CD4-positive, CD25-positive, alpha-beta regulatory T cell (primary cell): ENCODE measurements around the gene ZFP90. TPM values are rescaled to one million over a fixed set of nuclear protein-coding genes. Genes with fewer than 3 reads are reported as not detected.

Experiments
- ATAC-seq, 2 donors: fragments of 150-1000 bp; cut with Tn5 transposase; one replicate each; pipeline ENCODE4 v1.10.0; 2021; ENCODE audit warnings: low read depth in 2 of 2, moderate number of reproducible peaks in 2 of 2, moderate library complexity in 1 of 2
- DNase-seq, 3 donors: peaks; one replicate each; pipeline versions ENCODE4 v3.0.0 to v3.0.0-alpha.2; 2012 to 2022; ENCODE audit warnings: mixed read lengths in 1 of 3
- H3K27ac ChIP-seq: one replicate; pipeline ENCODE4 v1.7.0; 2013; ENCODE audit warnings: mild to moderate bottlenecking, low read length; ENCODE audit not compliant: insufficient read depth, poor library complexity, severe bottlenecking
- H3K27me3 ChIP-seq: one replicate; pipeline ENCODE4 v1.7.0; 2013; ENCODE audit warnings: low read length; ENCODE audit not compliant: control insufficient read depth, insufficient read depth
- H3K36me3 ChIP-seq: one replicate; pipeline ENCODE4 v1.7.0; 2013; ENCODE audit warnings: mild to moderate bottlenecking, low read length, moderate library complexity; ENCODE audit not compliant: control insufficient read depth, insufficient read depth
- H3K4me1 ChIP-seq: 2 replicates; pipeline ENCODE4 v1.7.0; 2013; ENCODE audit warnings: mild to moderate bottlenecking, low read length; ENCODE audit not compliant: insufficient read depth, control insufficient read depth, poor library complexity, severe bottlenecking
- H3K4me3 ChIP-seq: one replicate; pipeline ENCODE4 v1.7.0; 2013; ENCODE audit warnings: low read depth, mild to moderate bottlenecking, low read length, moderate library complexity
- H3K9me3 ChIP-seq, 2 experiments: 1 replicate in 1 of 2; 2 replicates in 1 of 2; pipeline ENCODE4 v1.7.0; 2013; ENCODE audit warnings: low read length in 2 of 2, mild to moderate bottlenecking in 1 of 2, moderate library complexity in 1 of 2; ENCODE audit not compliant: control insufficient read depth in 2 of 2
- H3K27ac Mint-ChIP-seq, 3 donors: one replicate each; pipeline ENCODE4 v1.8.0; 2020 to 2022; ENCODE audit warnings: mild to moderate bottlenecking in 3 of 3, mixed read lengths in 3 of 3, moderate library complexity in 2 of 3
- H3K27me3 Mint-ChIP-seq: one replicate; pipeline ENCODE4 v1.8.0; 2022; ENCODE audit warnings: mild to moderate bottlenecking, mixed read lengths
- H3K36me3 Mint-ChIP-seq: one replicate; pipeline ENCODE4 v1.8.0; 2020; ENCODE audit warnings: mixed read lengths
- H3K4me1 Mint-ChIP-seq, 4 donors: one replicate each; pipeline ENCODE4 v1.8.0; 2020 to 2022; ENCODE audit warnings: mixed read lengths in 4 of 4, mild to moderate bottlenecking in 1 of 4
- H3K4me3 Mint-ChIP-seq, 4 donors: one replicate each; pipeline ENCODE4 v1.8.0; 2020 to 2022; ENCODE audit warnings: mild to moderate bottlenecking in 4 of 4, mixed read lengths in 4 of 4, moderate library complexity in 3 of 4
- H3K9me3 Mint-ChIP-seq, 7 donors: one replicate each; pipeline ENCODE4 v1.8.0; 2020 to 2022; ENCODE audit warnings: mixed read lengths in 7 of 7, mild to moderate bottlenecking in 3 of 7, moderate library complexity in 2 of 7
- polyA plus RNA-seq, 4 donors: library from polyadenylated mRNA; unstranded; fragments of 300-500 nt; fragmentation: Illumina TruSeq; gene quantifications; one replicate each; pipeline ENCODE4 v1.2.3, GENCODE V29; 2021
- total RNA-seq: library from RNA; stranded (reverse); gene quantifications from one replicate; pipeline ENCODE4 v1.2.3, GENCODE V29; 2022

ZFP90 gene
- total and polyA plus RNA-seq, 5 donors from 2014 or later, result 20.6 to 49.3 (median 24.8) TPM

- H3K27ac ChIP-seq, result no peak overlapping the region
- peaks cover 2 to 89% (median 51%) of the 10 kb centered on the region in 7 donors for H3K9me3 Mint-ChIP-seq
- H3K36me3 ChIP-seq, result peaks cover 43% of the 10 kb centered on the region
- H3K4me3 Mint-ChIP-seq, result no peak overlapping the region
- H3K4me1 Mint-ChIP-seq, result no peaks in the 10 kb centered on the region
- DNase-seq, result peak in 1 of 3 donors; percentile 12
- H3K4me1 ChIP-seq, result no peaks in the 10 kb centered on the region
- H3K27ac Mint-ChIP-seq, result no peak overlapping the region
- H3K27me3 ChIP-seq, result no peaks in the 10 kb centered on the region
- ATAC-seq, result no peak
- H3K4me3 ChIP-seq, result no peak overlapping the region
- peaks cover 42% of the 10 kb centered on the region for H3K36me3 Mint-ChIP-seq
- no peaks in the 10 kb centered on the region for H3K27me3 Mint-ChIP-seq
- peaks cover 91 to 98% of the 10 kb centered on the region in 2 experiments for H3K9me3 ChIP-seq
Measured at GRCh38 chr16:68564382-68564985, 25.4 kb downstream of the ZFP90 start.

DNA sequence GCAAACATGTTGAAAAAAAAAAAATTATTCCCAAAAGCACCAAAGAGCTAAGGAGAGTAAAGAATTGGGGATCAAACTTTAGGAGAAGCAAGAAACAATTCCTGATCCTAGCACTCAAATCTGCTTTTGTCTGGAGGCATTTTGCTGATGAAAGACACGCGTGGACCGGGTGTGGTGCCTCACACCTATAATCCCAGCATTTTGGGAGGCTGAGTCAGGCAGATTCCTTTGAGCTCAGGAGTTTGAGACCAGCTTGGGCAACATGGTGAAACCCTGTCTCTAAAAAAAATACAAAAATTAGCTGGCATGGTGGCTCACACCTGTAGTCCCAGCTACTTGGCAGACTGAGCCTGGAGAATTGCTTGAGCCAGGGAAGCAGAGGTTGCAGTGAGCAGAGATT lies 35.4 kb downstream of the ZFP90 start:
- Mint-ChIP-seq H3K36me3 (peaks cover 8% of the 10 kb centered on the region), H3K4me1 (no peaks in the 10 kb centered on the region), H3K27me3 (no peaks in the 10 kb centered on the region), H3K9me3 (peaks cover 0 to 77% (median 37%) of the 10 kb centered on the region in 7 donors), H3K4me3 (no peak overlapping the region), H3K27ac (no peak overlapping the region)
- no peak overlapping the region for H3K4me3 ChIP-seq
- no peak overlapping the region for H3K27ac ChIP-seq
- no peaks in the 10 kb centered on the region for H3K36me3 ChIP-seq
- peaks cover 82 to 96% of the 10 kb centered on the region in 2 experiments for H3K9me3 ChIP-seq
- DNase-seq (no peak), ATAC-seq (no peak)
- no peaks in the 10 kb centered on the region for H3K27me3 ChIP-seq
- no peaks in the 10 kb centered on the region for H3K4me1 ChIP-seq

DNA sequence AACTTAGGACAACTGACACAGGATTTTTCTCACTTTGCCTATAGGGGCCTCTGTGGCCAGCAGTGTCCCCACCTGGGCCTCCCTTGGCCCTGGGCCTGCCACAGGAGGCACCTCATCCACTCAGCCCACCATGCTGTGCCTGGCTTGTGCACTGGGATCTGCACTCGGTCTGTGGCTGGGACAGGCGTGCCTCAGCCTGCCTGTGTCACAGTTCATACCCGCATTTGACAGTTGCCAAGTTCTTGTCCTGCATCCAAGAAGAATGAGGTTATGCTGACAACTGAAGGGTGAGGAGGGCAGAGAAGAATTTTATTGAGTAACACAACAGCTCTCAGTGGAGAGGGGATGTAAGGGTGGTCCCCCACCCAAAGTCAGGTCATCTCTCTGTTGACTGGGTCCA lies 36.0 kb downstream of the ZFP90 start:
- no peak overlapping the region for H3K27ac ChIP-seq
- peak overlapping the region in 1 of 3 donors; percentile 87 for H3K27ac Mint-ChIP-seq
- H3K4me1 ChIP-seq, result no peaks in the 10 kb centered on the region
- H3K4me3 Mint-ChIP-seq, result no peak overlapping the region
- no peaks in the 10 kb centered on the region for H3K27me3 ChIP-seq
- H3K4me1 Mint-ChIP-seq, result no peaks in the 10 kb centered on the region
- DNase-seq (no peak), ATAC-seq (no peak)
- H3K9me3 Mint-ChIP-seq, result peaks cover 0 to 73% (median 36%) of the 10 kb centered on the region in 7 donors
- peaks cover 6% of the 10 kb centered on the region for H3K36me3 Mint-ChIP-seq
- H3K27me3 Mint-ChIP-seq, result no peaks in the 10 kb centered on the region
- no peak overlapping the region for H3K4me3 ChIP-seq
- no peaks in the 10 kb centered on the region for H3K36me3 ChIP-seq
- H3K9me3 ChIP-seq, result peaks cover 76 to 90% of the 10 kb centered on the region in 2 experiments

GRCh38 chr16:68577352-68577853 lies 38.3 kb downstream of the ZFP90 start:
- Mint-ChIP-seq H3K4me3 (no peak overlapping the region), H3K27ac (no peak overlapping the region), H3K36me3 (peaks cover 6% of the 10 kb centered on the region), H3K27me3 (no peaks in the 10 kb centered on the region), H3K9me3 (peaks cover 0 to 66% (median 27%) of the 10 kb centered on the region in 7 donors), H3K4me1 (no peaks in the 10 kb centered on the region)
- Histone ChIP-seq H3K27ac (no peak overlapping the region), H3K4me3 (no peak overlapping the region), H3K27me3 (no peaks in the 10 kb centered on the region), H3K9me3 (peaks cover 54 to 85% of the 10 kb centered on the region in 2 experiments), H3K4me1 (no peaks in the 10 kb centered on the region), H3K36me3 (no peaks in the 10 kb centered on the region)
- no peak for DNase-seq
- no peak for ATAC-seq

- Mint-ChIP-seq H3K9me3 (peaks cover 0 to 8% (median 0%) of the 10 kb centered on the region in 7 donors), H3K4me3 (peak overlapping the region in 1 of 4 donors; percentile 63), H3K4me1 (peaks cover 0 to 4% (median 1%) of the 10 kb centered on the region in 4 donors), H3K36me3 (no peaks in the 10 kb centered on the region), H3K27ac (no peak overlapping the region), H3K27me3 (no peaks in the 10 kb centered on the region)
- Histone ChIP-seq H3K9me3 (no peaks in the 10 kb centered on the region), H3K27ac (no peak overlapping the region), H3K4me3 (no peak overlapping the region), H3K36me3 (no peaks in the 10 kb centered on the region), H3K4me1 (no peaks in the 10 kb centered on the region), H3K27me3 (no peaks in the 10 kb centered on the region)
- ATAC-seq (peak; percentile 59 to 67), DNase-seq (peak; percentile 11 to 63 (median 21))
Measured at GRCh38 chr16:68590201-68590994, 51.3 kb downstream of the ZFP90 start.

DNA sequence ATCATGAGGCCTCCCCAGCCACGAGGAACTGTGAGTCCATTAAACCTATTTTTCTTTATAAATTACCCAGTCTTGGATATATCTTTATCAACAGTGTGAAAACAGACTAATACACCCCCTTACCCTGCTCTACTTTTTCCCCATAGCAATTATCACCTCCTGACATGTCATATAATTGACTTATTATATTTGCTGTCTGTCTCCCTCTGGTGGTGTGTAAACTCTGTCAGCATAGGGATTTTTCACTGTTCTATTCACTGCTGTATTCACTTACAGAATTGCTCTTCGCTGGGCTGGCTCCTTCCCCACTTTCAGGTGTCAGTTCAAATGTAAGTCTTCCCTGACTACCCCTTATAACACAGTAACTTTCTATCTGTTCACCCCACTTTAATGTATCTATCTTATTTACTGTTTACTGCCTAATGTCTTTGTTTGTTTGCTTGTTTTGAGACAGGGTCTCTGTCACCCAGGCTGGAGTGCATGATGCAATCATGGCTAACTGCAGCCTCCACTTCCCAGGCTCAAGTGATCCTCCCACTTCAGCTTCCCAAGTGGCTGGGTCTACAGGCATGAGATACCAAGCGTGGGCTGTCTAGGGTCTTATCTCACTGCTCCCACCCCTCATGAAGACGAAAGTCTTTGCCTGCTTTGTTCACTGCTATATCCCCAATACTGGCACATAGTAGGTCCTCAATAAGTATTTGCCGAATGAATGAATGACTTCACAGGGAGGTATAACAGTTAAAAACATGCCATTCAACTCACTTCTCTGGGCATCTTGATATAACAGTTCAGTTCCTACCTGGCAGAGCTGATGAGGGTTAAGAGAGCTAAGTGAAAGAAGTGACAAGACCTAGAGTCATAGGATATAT lies 53.6 kb downstream of the ZFP90 start:
- H3K4me1 Mint-ChIP-seq, result peaks cover 0 to 4% (median 1%) of the 10 kb centered on the region in 4 donors

DNA sequence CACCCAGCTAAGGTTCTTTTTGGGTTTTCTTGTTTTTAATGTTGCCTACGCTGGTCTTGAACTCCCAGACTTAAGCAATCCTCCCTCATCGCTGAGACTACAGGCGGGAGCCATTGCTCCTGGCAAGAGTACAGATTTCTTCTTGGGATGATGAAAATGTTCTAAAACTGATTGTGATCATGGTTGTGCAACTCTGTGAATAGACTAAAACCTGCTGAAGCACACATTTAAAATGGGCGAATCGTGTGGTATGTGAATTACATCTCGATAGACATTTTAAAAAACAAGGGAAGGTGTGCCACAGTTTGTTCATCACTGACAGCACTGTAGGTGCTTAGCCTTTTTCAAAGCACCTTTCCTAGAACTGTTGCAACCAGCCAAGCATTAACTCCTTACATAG lies 57.2 kb downstream of the ZFP90 start:
- DNase-seq (no peak), ATAC-seq (no peak)
- H3K27me3 ChIP-seq, result no peaks in the 10 kb centered on the region
- Mint-ChIP-seq H3K27me3 (no peaks in the 10 kb centered on the region), H3K4me1 (no peaks in the 10 kb centered on the region), H3K4me3 (no peak overlapping the region), H3K9me3 (peaks cover 0 to 5% (median 0%) of the 10 kb centered on the region in 7 donors), H3K27ac (no peak overlapping the region), H3K36me3 (no peaks in the 10 kb centered on the region)
- H3K27ac ChIP-seq, result no peak overlapping the region
- H3K4me1 ChIP-seq, result no peaks in the 10 kb centered on the region
- no peaks in the 10 kb centered on the region for H3K9me3 ChIP-seq
- H3K36me3 ChIP-seq, result no peaks in the 10 kb centered on the region
- no peak overlapping the region for H3K4me3 ChIP-seq

More for the DNA sequence above, 53.6 kb downstream of the ZFP90 start:
- H3K27ac Mint-ChIP-seq, result no peak overlapping the region
- Histone ChIP-seq H3K4me1 (no peaks in the 10 kb centered on the region), H3K9me3 (no peaks in the 10 kb centered on the region), H3K27me3 (no peaks in the 10 kb centered on the region), H3K4me3 (no peak overlapping the region), H3K36me3 (no peaks in the 10 kb centered on the region), H3K27ac (no peak overlapping the region)
- H3K4me3 Mint-ChIP-seq, result no peak overlapping the region
- peak in 2 of 3 donors; percentile 26 to 45 for DNase-seq
- H3K36me3 Mint-ChIP-seq, result no peaks in the 10 kb centered on the region
- ATAC-seq, result no peak
- H3K9me3 Mint-ChIP-seq, result peaks cover 0 to 8% (median 0%) of the 10 kb centered on the region in 7 donors
- no peaks in the 10 kb centered on the region for H3K27me3 Mint-ChIP-seq
